ENCODE results near the gene MAP6D1.

GRCh38 chr3:183766107-183766506 lies 59.3 kb downstream of the MAP6D1 start:
- TF ChIP-seq, protein P1, sequence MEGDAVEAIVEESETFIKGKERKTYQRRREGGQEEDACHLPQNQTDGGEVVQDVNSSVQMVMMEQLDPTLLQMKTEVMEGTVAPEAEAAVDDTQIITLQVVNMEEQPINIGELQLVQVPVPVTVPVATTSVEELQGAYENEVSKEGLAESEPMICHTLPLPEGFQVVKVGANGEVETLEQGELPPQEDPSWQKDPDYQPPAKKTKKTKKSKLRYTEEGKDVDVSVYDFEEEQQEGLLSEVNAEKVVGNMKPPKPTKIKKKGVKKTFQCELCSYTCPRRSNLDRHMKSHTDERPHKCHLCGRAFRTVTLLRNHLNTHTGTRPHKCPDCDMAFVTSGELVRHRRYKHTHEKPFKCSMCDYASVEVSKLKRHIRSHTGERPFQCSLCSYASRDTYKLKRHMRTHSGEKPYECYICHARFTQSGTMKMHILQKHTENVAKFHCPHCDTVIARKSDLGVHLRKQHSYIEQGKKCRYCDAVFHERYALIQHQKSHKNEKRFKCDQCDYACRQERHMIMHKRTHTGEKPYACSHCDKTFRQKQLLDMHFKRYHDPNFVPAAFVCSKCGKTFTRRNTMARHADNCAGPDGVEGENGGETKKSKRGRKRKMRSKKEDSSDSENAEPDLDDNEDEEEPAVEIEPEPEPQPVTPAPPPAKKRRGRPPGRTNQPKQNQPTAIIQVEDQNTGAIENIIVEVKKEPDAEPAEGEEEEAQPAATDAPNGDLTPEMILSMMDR (conservative IDR thresholded peaks at IDR 0.05; ENCODE audit: low read length): no peak
- TF ChIP-seq EZH2phosphoT487 (IDR thresholded peaks at IDR 0.05; ENCODE audit: borderline replicate concordance, low read depth, low read length): no peak
